DOHH2 (cell line): Measurements from ENCODE around the gene MAP2K2.

Experiments
- H3F3A ChIP-seq: fragments of 200-600 bp; sonication (generic), shearing (Covaris generic); 2 replicates; pipeline ENCODE4 v1.6.0; 2016; ENCODE audit warnings: antibody characterized with exemption, mild to moderate bottlenecking; ENCODE audit not compliant: control insufficient read depth, insufficient read depth
- H3K27ac ChIP-seq: fragments of 200-600 bp; sonication (generic); 2 replicates; pipeline ENCODE4 v1.5.1; 2014; ENCODE audit warnings: low read depth, mild to moderate bottlenecking, low read length, moderate library complexity
- H3K27me3 ChIP-seq: fragments of 200-600 bp; sonication (generic); 2 replicates; pipeline ENCODE4 v1.6.1; 2014; ENCODE audit warnings: mild to moderate bottlenecking, low read length, mixed read lengths; ENCODE audit not compliant: control insufficient read depth
- H3K36me3 ChIP-seq: fragments of 200-600 bp; sonication (generic); 2 replicates; pipeline ENCODE4 v1.6.1; 2014; ENCODE audit warnings: mild to moderate bottlenecking, low read length, moderate library complexity, mixed read lengths; ENCODE audit not compliant: control insufficient read depth
- H3K4me1 ChIP-seq: fragments of 200-600 bp; sonication (generic); 2 replicates; pipeline ENCODE4 v1.6.1; 2014; ENCODE audit warnings: mild to moderate bottlenecking, low read length, mixed read lengths; ENCODE audit not compliant: control insufficient read depth
- H3K4me2 ChIP-seq: fragments of 200-600 bp; sonication (generic); 2 replicates; pipeline ENCODE4 v1.6.0; 2014; ENCODE audit warnings: mild to moderate bottlenecking, low read length, moderate library complexity
- H3K4me3 ChIP-seq: fragments of 200-600 bp; sonication (generic); 2 replicates; pipeline ENCODE4 v1.5.1; 2014; ENCODE audit warnings: mild to moderate bottlenecking, low read length, mixed read lengths
- H3K79me2 ChIP-seq: fragments of 200-600 bp; sonication (generic); 2 replicates; pipeline ENCODE4 v1.6.1; 2014; ENCODE audit warnings: mild to moderate bottlenecking, low read length, mixed read lengths; ENCODE audit not compliant: control insufficient read depth
- H3K9me2 ChIP-seq: fragments of 200-600 bp; sonication (generic); replicated peaks from 2 replicates; pipeline ENCODE4 v1.6.1; 2014; ENCODE audit warnings: mild to moderate bottlenecking, low read length, mixed read lengths; ENCODE audit not compliant: control insufficient read depth
- H3K9me3 ChIP-seq: fragments of 200-600 bp; sonication (generic); 2 replicates; pipeline ENCODE4 v1.6.1; 2014; ENCODE audit warnings: antibody characterized with exemption, low read length, mixed read lengths; ENCODE audit not compliant: control insufficient read depth, insufficient read depth
- H4K20me1 ChIP-seq: fragments of 200-600 bp; sonication (generic); 2 replicates; pipeline ENCODE4 v1.6.0; 2014; ENCODE audit warnings: low read depth, mild to moderate bottlenecking, antibody characterized with exemption, low read length, moderate library complexity; ENCODE audit not compliant: control insufficient read depth, insufficient read depth
- CTCF ChIP-seq: fragments of 200-600 bp; sonication (generic); IDR thresholded peaks from one replicate; pipeline ENCODE4 v1.5.1; 2014; ENCODE audit warnings: antibody characterized with exemption, mild to moderate bottlenecking, low read depth, low read length; ENCODE audit not compliant: poor library complexity, severe bottlenecking
- EZH2phosphoT487 ChIP-seq: fragments of 200-600 bp; sonication (generic); IDR thresholded peaks from 2 replicates; pipeline ENCODE4 v1.6.1; 2017; ENCODE audit warnings: borderline replicate concordance, mild to moderate bottlenecking, antibody characterized with exemption, low read length, moderate library complexity, mixed read lengths

The MAP2K2 gene

GRCh38 chr19:4062419-4063368, 61.2 kb downstream of the MAP2K2 start:
- Histone ChIP-seq H3K79me2 (peaks cover 79% of the 10 kb centered on the region), H3K9me3 (no peaks in the 10 kb centered on the region), H3K27me3 (no peaks in the 10 kb centered on the region), H3K27ac (no peak overlapping the region), H3K36me3 (peaks cover 56% of the 10 kb centered on the region), H3F3A (no peaks in the 10 kb centered on the region), H3K4me3 (peak overlapping the region; percentile 79), H4K20me1 (peaks cover 43% of the 10 kb centered on the region), H3K9me2 (no peaks in the 10 kb centered on the region), H3K4me2 (peak overlapping the region; percentile 67), H3K4me1 (peaks cover 42% of the 10 kb centered on the region)
- no peak for TF ChIP-seq EZH2phosphoT487
- TF ChIP-seq CTCF: no peak

GRCh38 chr19:4061683-4062418, 62.1 kb downstream of the MAP2K2 start:
- no peaks in the 10 kb centered on the region for H3K9me2 ChIP-seq
- H3K36me3 ChIP-seq: peaks cover 58% of the 10 kb centered on the region
- no peaks in the 10 kb centered on the region for H3K27me3 ChIP-seq
- peaks cover 42% of the 10 kb centered on the region for H3K4me1 ChIP-seq
- H3K4me2 ChIP-seq: peak overlapping the region; percentile 67
- TF ChIP-seq CTCF (no peak), EZH2phosphoT487 (no peak)
- peaks cover 87% of the 10 kb centered on the region for H3K79me2 ChIP-seq
- H3K4me3 ChIP-seq: peak overlapping the region; percentile 37
- no peaks in the 10 kb centered on the region for H3F3A ChIP-seq
- peaks cover 43% of the 10 kb centered on the region for H4K20me1 ChIP-seq
- no peak overlapping the region for H3K27ac ChIP-seq
- no peaks in the 10 kb centered on the region for H3K9me3 ChIP-seq

GRCh38 chr19:4061178-4061682, 62.7 kb downstream of the MAP2K2 start:
- Histone ChIP-seq H3K9me2 (no peaks in the 10 kb centered on the region), H3K4me1 (peaks cover 42% of the 10 kb centered on the region), H3F3A (no peaks in the 10 kb centered on the region), H3K9me3 (no peaks in the 10 kb centered on the region), H3K27ac (0 out of 2 replicates have a peak overlapping the region, but pooled peaks have one; percentile 9), H3K36me3 (peaks cover 57% of the 10 kb centered on the region), H3K27me3 (no peaks in the 10 kb centered on the region), H3K79me2 (peaks cover 91% of the 10 kb centered on the region), H4K20me1 (peaks cover 44% of the 10 kb centered on the region), H3K4me2 (peak overlapping the region; percentile 67), H3K4me3 (peak overlapping the region; percentile 37)
- no peak for TF ChIP-seq EZH2phosphoT487
- TF ChIP-seq CTCF: no peak
